HG03571 (cell line): ENCODE data around the gene NKAIN2.
"Not testable (repeated sequence)": the region's sequence is repeated elsewhere in the genome, so short reads cannot be mapped to it uniquely, and the experiment has no call there.

Experiments used
- ATAC-seq: cut with Tn5 transposase; IDR thresholded peaks from one replicate; pipeline ENCODE4 v1.9.1; 2021; ENCODE audit not compliant: unreplicated experiment

NKAIN2 gene

GRCh38 chr6:124737804-124738203 lies 934.1 kb downstream of the NKAIN2 start:
- ATAC-seq: not testable (repeated sequence)

GRCh38 chr6:124738482-124738881 lies 934.8 kb downstream of the NKAIN2 start:
- no peak for ATAC-seq

GRCh38 chr6:124741341-124741740 lies 937.7 kb downstream of the NKAIN2 start:
- no peak for ATAC-seq

GRCh38 chr6:124742971-124743370 lies 939.3 kb downstream of the NKAIN2 start:
- ATAC-seq: no peak

- ATAC-seq: no peak
Observed at GRCh38 chr6:124743420-124743819, 939.8 kb downstream of the NKAIN2 start.

- no peak for ATAC-seq
Observed at GRCh38 chr6:124747349-124747748, 943.7 kb downstream of the NKAIN2 start.

GRCh38 chr6:124748778-124749177 lies 945.1 kb downstream of the NKAIN2 start:
- ATAC-seq: no peak

- ATAC-seq: no peak
Observed at GRCh38 chr6:124753001-124753400, 949.3 kb downstream of the NKAIN2 start.

- ATAC-seq: no peak
Observed at GRCh38 chr6:124753562-124754105, 950.0 kb downstream of the NKAIN2 start.

GRCh38 chr6:124755321-124755720 lies 951.7 kb downstream of the NKAIN2 start:
- ATAC-seq: no peak

GRCh38 chr6:124757560-124757959 lies 953.9 kb downstream of the NKAIN2 start:
- no peak for ATAC-seq

- ATAC-seq: no peak
Observed at GRCh38 chr6:124758663-124759062, 955.0 kb downstream of the NKAIN2 start.

GRCh38 chr6:124765280-124765679 lies 961.6 kb downstream of the NKAIN2 start:
- no peak for ATAC-seq

GRCh38 chr6:124768224-124768623 lies 964.6 kb downstream of the NKAIN2 start:
- no peak for ATAC-seq

- ATAC-seq: no peak
Observed at GRCh38 chr6:124769811-124770544, 966.3 kb downstream of the NKAIN2 start.

- no peak for ATAC-seq
Observed at GRCh38 chr6:124770784-124771183, 967.1 kb downstream of the NKAIN2 start.

- no peak for ATAC-seq
Observed at GRCh38 chr6:124772733-124773319, 969.2 kb downstream of the NKAIN2 start.

GRCh38 chr6:124775121-124775520 lies 971.5 kb downstream of the NKAIN2 start:
- no peak for ATAC-seq

GRCh38 chr6:124777863-124778262 lies 974.2 kb downstream of the NKAIN2 start:
- ATAC-seq: no peak

- ATAC-seq: no peak
Observed at GRCh38 chr6:124780623-124781022, 977.0 kb downstream of the NKAIN2 start.

GRCh38 chr6:124783344-124783743 lies 979.7 kb downstream of the NKAIN2 start:
- no peak for ATAC-seq

- ATAC-seq: no peak
Observed at GRCh38 chr6:124791156-124791555, 987.5 kb downstream of the NKAIN2 start.
